Stomach (tissue), 4 donors: Measurements from ENCODE around the gene ZNF423.

Experiments
- CTCF ChIP-seq, 7 experiments: fragments of 450-650 bp in 4 of 7; fragments of 200-600 bp in 3 of 7; sonication (generic) in 3 of 7; IDR thresholded peaks; one replicate each; pipeline ENCODE4 v1.5.1; 2016 to 2019; ENCODE audit warnings: antibody characterized with exemption in 7 of 7, control low read depth in 2 of 7, mild to moderate bottlenecking in 1 of 7
- EP300 ChIP-seq: sonication (generic); formaldehyde crosslinking; IDR thresholded peaks from one replicate; pipeline ENCODE4 v1.6.1; 2017; ENCODE audit warnings: antibody characterized with exemption
- POLR2A ChIP-seq, 4 donors: fragments of 450-650 bp; IDR thresholded peaks; one replicate each; pipeline ENCODE4 v1.6.1; 2016; ENCODE audit warnings: antibody characterized with exemption in 4 of 4, control low read depth in 2 of 4, mild to moderate bottlenecking in 1 of 4, moderate library complexity in 1 of 4
- POLR2AphosphoS5 ChIP-seq, 3 donors: sonication (generic); formaldehyde crosslinking; IDR thresholded peaks; one replicate each; pipeline ENCODE4 v1.6.1; 2016; ENCODE audit warnings: antibody characterized with exemption in 3 of 3

DNA sequence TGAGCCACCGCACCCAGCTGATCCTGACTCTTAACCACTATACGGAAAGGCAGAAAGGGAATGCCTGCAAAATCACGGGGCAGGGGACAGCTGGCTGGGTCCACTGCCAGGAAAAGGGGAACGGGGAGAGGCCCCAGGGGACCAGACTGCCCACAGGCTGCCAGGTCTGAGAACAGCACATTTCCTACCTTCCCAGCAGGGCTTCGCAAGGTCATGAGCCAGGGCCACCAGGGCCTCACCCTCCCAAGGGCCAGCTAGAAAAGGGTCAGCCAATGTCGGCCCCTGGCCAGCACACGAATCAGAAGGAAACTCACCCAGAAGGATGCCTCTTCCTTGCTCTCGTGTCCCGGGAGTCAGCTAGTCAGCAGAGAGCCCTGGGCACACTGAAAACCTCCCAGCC lies 118.4 kb downstream of the ZNF423 start:
- no peak for TF ChIP-seq CTCF (IDR thresholded peaks at IDR 0.05)
- TF ChIP-seq POLR2A (IDR thresholded peaks at IDR 0.05): no peak
- no peak for TF ChIP-seq POLR2AphosphoS5 (IDR thresholded peaks at IDR 0.05)
- no peak for TF ChIP-seq EP300
